ENCODE measurements around the gene PRPSAP1.

DNA sequence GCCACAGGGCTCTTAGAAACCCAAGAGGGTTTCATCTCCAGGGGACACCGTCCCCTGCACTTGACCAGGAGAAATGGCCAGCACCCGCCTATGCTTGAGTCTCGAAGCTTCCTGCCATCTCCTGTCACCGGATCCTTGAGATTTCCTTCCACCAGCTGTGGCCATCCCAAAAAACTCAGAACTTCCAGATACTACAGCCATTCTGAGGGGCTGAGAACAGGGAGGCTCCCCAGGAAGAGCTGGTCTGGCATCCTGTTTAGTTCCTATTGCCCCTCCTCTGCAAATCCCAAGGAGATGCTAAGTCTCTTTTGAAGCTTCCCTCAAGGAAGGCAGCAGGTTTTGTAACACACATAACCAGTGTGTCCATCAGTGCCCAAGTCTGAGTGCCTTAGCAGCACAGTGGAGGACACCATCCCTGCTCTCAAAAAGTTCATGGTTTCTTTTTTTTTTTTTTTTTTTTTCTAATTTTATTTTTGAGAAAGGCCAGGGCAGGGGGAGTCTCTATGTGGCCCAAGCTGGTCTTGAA, 86.6 kb downstream of the PRPSAP1 start:
- TF ChIP-seq EP300 (IDR thresholded peaks at IDR 0.05; ENCODE audit: borderline replicate concordance): no peak
- no peak for TF ChIP-seq NFIC (IDR thresholded peaks at IDR 0.05)
- TF ChIP-seq YY1 (IDR thresholded peaks at IDR 0.05; ENCODE audit: low read depth): no peak
- no peak for TF ChIP-seq RAD21 (IDR thresholded peaks at IDR 0.05; ENCODE audit: low read depth)
- no peak for TF ChIP-seq CREB1 (IDR thresholded peaks at IDR 0.05; ENCODE audit: low read depth)
- TF ChIP-seq TAF1 (IDR thresholded peaks at IDR 0.05; ENCODE audit: low read depth): no peak
